HG03432 (cell line): ENCODE results near the gene KANTR.

Source experiments
- ATAC-seq: cut with Tn5 transposase; IDR thresholded peaks from one replicate; pipeline ENCODE4 v1.9.1; 2021; ENCODE audit warnings: mild to moderate bottlenecking, moderate library complexity; ENCODE audit not compliant: unreplicated experiment

The KANTR gene

GRCh38 chrX:53080628-53081580 is 13.0 kb upstream of the KANTR start:
- no peak for ATAC-seq

DNA sequence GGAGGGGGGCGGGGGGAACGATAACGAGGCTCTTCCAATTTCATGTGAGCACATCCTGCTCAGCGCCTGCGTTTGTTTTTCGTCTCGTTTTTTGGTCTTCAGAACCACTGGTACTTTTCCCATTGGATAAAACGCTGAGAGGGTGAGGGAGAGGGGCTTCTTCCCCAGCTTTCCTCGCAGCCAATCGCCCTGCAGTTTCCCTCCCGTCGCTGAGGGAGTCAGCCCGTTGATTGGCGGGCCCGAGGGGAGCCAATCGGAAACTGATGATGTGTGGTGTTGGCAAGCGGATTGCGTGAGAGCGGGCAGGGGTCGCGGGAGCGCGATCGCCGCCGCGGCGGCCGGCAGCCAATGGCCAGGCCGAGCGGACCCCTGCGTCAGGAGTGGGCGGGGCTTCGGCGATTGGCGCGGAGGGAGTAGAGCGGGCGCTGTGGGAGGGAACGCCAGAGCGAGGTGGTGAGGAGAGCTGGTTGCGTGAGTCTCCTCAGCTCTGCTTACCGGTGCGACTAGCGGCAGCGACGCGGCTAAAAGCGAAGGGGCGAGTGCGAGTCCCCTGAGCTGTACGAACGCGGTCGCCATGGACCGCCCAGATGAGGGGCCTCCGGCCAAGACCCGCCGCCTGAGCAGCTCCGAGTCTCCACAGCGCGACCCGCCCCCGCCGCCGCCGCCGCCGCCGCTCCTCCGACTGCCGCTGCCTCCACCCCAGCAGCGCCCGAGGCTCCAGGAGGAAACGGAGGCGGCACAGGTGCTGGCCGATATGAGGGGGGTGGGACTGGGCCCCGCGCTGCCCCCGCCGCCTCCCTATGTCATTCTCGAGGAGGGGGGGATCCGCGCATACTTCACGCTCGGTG is 11.8 kb upstream of the KANTR start, which contains the start of gene TSPYL2:
Gene TSPYL2, plus strand, starts transcription at position 443 of the 848 bp plus-strand sequence. Its CDS starts 132 bp downstream, at position 575.
- ATAC-seq: peak; percentile 96

- ATAC-seq: no peak
These were observed 10.9 kb upstream of the KANTR start for GRCh38 chrX:53082773-53083616.

DNA sequence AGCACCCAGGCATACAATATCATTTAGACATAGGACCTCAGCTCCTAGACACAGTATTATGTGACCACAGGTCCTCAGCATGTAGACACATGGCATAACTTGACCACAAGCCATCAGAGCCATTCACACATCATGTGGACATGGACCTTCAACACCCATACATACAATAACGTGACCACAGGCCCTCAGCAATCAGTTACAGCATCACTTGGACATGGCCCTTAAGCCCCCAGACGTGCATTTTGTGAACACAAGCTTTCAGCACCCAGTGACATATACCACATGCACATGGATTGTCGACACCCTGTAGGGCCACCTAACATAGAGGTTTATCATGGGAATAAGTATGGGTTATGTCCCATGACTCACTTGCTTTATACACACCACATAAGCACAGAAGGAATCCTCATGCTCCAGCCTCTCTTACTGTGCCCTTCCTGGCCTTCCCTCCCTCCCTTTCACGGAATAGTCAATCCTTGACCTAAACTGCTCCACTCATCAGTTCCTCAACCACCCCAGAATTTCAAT is 9.8 kb upstream of the KANTR start:
- no peak for ATAC-seq

DNA sequence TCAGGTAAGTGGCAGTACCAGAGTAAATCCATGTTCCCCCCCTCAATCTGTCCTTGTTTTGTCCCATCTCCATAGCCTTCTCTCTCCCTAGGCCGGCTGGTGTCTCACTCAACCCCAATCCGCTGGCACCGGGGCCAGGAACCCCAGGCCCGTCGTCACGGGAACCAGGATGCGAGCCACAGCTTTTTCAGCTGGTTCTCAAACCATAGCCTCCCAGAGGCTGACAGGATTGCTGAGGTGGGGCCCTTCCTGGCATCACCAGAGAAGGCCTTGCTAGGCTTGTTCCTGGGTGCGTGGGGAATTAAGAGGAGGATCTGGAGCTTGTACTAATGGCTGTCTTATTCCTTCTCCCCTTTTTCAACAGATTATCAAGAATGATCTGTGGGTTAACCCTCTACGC is 9.1 kb upstream of the KANTR start:
- ATAC-seq: no peak

DNA sequence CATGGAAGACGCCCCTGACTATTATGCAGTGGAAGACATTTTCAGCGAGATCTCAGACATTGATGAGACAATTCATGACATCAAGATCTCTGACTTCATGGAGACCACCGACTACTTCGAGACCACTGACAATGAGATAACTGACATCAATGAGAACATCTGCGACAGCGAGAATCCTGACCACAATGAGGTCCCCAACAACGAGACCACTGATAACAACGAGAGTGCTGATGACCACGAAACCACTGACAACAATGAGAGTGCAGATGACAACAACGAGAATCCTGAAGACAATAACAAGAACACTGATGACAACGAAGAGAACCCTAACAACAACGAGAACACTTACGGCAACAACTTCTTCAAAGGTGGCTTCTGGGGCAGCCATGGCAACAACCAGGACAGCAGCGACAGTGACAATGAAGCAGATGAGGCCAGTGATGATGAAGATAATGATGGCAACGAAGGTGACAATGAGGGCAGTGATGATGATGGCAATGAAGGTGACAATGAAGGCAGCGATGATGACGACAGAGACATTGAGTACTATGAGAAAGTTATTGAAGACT is 8.2 kb upstream of the KANTR start:
- no peak for ATAC-seq

DNA sequence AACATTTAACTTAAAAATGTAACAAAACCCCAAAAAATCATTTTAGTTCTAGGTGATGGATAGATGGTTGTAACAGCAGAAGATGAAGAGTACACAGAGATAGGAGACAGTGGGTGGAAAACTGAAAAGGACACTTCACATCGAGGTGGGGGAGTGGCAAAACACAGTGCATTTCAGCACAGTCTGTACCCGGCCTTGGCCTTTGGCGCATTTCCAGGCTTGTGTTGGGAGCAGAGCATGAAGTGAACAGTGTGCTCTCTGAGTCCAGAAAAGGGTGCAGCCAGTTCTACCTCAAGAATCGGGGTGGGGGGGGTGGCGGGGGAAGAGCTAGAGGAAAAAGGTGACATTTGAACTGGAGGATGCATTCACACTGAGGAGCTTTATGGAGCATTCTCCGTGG is 7.5 kb upstream of the KANTR start:
- ATAC-seq: no peak

DNA sequence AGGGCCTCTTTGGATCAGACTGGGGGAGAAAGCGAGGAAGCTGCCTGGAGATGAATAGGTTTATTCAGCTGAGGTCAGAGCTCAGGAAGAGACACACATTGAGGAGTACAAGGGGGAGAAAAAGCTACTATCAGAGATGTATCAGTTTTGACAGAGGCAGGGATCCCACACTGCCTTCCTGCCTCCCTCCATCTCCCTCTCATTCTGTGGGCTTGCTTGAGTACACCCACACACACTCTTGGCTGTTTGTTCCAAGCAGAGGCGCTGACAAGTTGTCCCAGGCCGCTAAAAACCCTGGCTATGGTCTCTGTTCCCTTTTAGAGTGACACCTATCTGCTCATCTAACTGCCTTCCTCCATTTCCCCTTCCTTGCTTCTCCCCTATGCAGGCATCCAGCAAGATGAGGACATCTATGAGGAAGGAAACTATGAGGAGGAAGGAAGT is 6.5 kb upstream of the KANTR start:
- no peak for ATAC-seq

DNA sequence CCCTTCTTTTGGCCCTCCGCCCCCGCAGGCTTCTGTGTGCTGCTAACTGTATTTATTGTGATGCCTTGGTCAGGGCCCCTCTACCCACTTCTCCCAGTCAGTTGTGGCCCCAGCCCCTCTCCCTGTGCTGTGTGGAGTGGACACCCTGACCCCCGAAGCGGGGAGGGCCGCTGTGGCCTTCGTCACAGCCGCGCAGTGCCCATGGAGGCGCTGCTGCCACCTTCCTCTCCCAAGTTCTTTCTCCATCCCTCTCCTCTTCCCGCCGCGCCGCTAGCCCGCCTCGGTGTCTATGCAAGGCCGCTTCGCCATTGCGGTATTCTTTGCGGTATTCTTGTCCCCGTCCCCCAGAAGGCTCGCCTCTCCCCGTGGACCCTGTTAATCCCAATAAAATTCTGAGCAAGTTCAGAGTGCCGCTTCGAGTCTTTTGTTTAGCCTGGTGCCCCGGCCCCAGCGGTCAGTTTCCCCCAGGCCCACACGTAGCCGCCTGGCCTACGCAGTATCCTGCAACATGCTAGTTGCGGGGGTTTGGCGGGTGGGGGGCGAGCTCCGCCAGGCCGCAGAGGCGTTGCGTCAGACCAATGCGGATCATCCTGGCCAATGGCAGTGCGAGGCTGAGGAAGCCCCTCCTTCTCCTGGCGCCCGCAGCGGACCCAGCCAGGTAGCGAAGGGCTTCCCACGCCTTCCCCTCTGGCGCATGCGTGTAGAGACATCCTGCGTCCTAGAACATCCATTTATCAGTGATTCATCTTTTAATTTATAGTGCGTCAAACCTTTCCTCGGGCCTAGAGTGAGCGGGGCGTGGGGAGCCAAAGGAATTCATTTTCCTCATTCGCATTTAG is 5.6 kb upstream of the KANTR start:
- ATAC-seq: peak; percentile 69

GRCh38 chrX:53089224-53089842 is 4.6 kb upstream of the KANTR start:
- ATAC-seq: no peak

DNA sequence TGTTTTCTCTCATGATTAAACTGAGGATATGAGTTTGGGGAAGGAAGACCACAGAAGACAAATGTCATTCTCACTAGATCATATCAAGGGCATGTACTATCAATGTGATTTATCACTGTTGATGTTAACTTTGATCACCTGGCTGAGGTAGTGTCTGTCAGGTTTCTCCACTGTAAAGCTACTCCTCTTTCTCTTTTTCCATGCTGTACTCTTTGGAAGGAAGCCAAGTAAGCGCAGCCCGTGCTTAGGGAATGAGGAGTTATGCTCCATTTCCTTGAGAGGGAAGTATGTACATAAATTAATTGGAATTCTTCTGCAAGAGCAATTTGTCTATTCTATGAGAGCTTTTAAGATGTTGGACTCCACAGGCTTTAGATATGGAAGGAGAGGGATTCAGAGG is 4.0 kb upstream of the KANTR start:
- ATAC-seq: no peak

GRCh38 chrX:53091354-53091753 is 2.6 kb upstream of the KANTR start:
- ATAC-seq: no peak

DNA sequence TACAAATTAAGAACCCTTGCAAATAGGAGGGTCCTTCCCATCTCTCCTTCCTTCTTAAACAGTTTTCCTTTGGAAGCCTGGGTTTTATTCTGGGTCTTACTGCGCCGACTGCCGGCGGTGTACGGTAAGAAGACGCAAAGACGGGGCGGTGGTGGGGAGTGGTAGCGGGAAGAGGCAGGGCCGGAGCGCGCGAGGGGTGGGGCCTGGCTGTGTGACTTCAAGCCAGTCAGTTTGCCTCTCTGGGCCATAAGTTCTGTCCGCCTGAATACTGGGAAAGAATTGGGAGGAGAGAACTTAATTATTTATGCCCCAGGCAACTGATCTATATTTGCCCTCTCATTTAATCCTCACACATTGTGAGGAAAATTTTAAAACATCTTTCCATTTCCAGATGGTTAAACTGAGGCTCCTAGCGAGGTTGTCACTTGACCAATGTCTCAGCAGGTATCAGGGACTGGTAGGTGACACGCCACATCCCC is 726 bp upstream of the KANTR start:
- peak; percentile 55 for ATAC-seq

DNA sequence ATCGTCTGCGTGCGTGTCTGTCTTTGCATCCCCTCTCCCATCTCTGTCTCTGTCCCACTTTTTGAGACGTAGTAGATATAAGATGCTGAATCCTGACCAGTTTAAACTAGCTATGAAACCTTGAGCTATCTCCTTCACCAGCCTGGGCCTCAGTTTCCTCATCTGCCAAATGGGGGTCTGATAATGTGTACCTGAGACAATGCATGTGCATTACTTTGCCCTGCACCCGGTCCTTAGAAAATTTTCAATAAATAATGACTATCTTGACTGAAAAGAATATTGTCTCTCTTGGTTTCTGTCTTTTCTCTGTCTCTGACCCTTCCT is 602 bp downstream of the KANTR start:
- ATAC-seq: no peak

GRCh38 chrX:53095796-53096195 is 1.9 kb downstream of the KANTR start:
- no peak for ATAC-seq

DNA sequence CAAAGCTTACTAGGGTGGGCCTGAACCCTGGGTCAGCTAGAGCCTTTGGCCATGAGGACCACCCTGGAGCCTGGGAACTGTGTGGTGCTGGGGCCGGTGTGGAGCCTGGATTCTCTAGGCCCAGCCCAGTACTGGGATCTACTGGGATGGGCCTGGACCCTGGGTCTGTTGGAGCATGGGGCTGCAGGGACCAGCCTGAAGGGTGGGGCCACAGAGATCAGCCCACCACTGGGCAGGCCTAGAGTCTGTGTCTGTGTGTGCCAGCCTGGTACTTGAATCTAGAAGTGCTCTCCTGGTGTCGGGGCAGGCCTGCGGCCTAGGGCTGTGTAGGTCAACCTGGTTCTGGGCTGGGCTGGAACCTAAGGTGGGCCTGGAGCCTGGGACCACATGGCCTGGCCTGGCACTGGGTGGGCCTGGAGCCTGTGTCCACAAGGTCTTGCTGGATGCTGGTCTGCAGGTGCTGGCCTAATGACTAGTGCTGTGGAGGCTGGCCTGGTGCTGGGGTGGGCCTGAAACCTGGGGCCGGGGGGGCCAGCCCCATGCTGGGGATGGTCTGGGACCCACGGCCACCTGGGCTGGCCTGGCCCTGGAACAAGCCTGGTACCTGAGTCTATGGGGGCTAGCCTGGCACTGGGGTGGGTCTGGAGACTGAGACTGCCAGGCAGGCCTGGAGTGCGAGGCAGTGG is 21.1 kb downstream of the KANTR start:
- ATAC-seq: no peak

GRCh38 chrX:53115550-53115874 is 21.6 kb downstream of the KANTR start:
- ATAC-seq: no peak

DNA sequence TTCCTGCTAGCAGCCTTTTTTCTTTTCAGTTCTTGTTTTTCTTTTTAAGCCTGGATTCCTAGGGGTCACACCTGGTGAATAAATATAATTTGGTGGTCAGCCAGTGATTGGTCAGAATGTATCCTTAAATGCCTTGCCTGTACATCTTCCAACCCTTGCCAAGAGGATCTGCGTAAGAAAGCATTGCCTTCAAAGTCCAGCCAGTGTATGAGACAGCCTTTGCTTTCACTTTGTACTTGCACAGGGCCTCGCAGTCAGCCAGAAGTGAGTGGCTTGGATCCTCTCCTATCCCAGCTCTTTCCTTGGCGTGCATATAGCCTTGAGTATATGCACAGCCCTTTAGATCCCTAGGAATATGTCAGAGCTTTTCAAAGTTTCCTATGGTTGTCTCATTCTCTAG is 22.2 kb downstream of the KANTR start:
- ATAC-seq: no peak
